SK-N-SH (cell line): Measurements from ENCODE around the gene RPS27L.

Source experiments
- CHD2 ChIP-seq: fragments of 150-350 bp; IDR thresholded peaks from 2 replicates; pipeline ENCODE4 v1.6.1; 2018; ENCODE audit warnings: low read length; ENCODE audit not compliant: partially characterized antibody
- EP300 ChIP-seq, 2 experiments: IDR thresholded peaks; 2 replicates each; pipeline versions ENCODE4 v1.4.0 to v1.6.1; 2012; ENCODE audit warnings: borderline replicate concordance in 1 of 2, low read depth in 1 of 2, low read length in 1 of 2
- EZH2phosphoT487 ChIP-seq: fragments of 200-600 bp; sonication (generic); IDR thresholded peaks from 2 replicates; pipeline ENCODE4 v1.6.1; 2017; ENCODE audit warnings: low read depth, mixed run types, mild to moderate bottlenecking, antibody characterized with exemption, moderate library complexity, borderline replicate concordance
- FOXJ3 ChIP-seq: sonication (generic); formaldehyde crosslinking; IDR thresholded peaks from 2 replicates; pipeline ENCODE4 v1.5.1; 2020; ENCODE audit warnings: mild to moderate bottlenecking, missing genetic modification reagents
- GATA2 ChIP-seq: sonication (generic); formaldehyde crosslinking; IDR thresholded peaks from 2 replicates; pipeline ENCODE4 v1.5.0; 2020; ENCODE audit warnings: mild to moderate bottlenecking, missing genetic modification reagents
- JUND ChIP-seq: IDR thresholded peaks from 2 replicates; pipeline ENCODE4 v1.4.0; 2012
- POLR2AphosphoS5 ChIP-seq: IDR thresholded peaks from 2 replicates; pipeline ENCODE4 v1.6.1; 2012; ENCODE audit warnings: low read depth, low read length
- REST ChIP-seq: IDR thresholded peaks from 2 replicates; pipeline ENCODE4 v1.6.1; 2012; ENCODE audit warnings: mild to moderate bottlenecking, low read depth, low read length, moderate library complexity
- RFX5 ChIP-seq: IDR thresholded peaks from 2 replicates; pipeline ENCODE4 v1.6.1; 2012; ENCODE audit warnings: mild to moderate bottlenecking, improper control_type of control experiment, low read length
- SIN3A ChIP-seq: IDR thresholded peaks from 2 replicates; pipeline ENCODE4 v1.6.1; 2012; ENCODE audit warnings: low read depth, mild to moderate bottlenecking, low read length, moderate library complexity, borderline replicate concordance
- SMC3 ChIP-seq: IDR thresholded peaks from 2 replicates; pipeline ENCODE4 v1.6.1; 2012; ENCODE audit warnings: low read depth, low read length, improper control_type of control experiment
- TAF1 ChIP-seq: IDR thresholded peaks from 2 replicates; pipeline ENCODE4 v1.6.1; 2012; ENCODE audit warnings: low read depth, mild to moderate bottlenecking, low read length, moderate library complexity, borderline replicate concordance
- TCF12 ChIP-seq: IDR thresholded peaks from 2 replicates; pipeline ENCODE4 v1.4.0; 2012
- TF ChIP-seq, protein P1 (sequence below): fragments of 200-600 bp; sonication (generic); IDR thresholded peaks from 2 replicates; pipeline ENCODE4 v1.6.1; 2017; ENCODE audit warnings: antibody characterized with exemption, mild to moderate bottlenecking, moderate library complexity

GRCh38 chr15:63166219-63166618 is 8.9 kb upstream of the RPS27L start:
- TF ChIP-seq CHD2 (no peak), SIN3A (no peak), EP300 (IDR thresholded peaks at IDR 0.05; ENCODE audit: borderline replicate concordance in 1 of 2, low read depth in 1 of 2, low read length in 1 of 2) (no peak), SMC3 (no peak), TCF12 (no peak), REST (no peak), GATA2 (CRISPR knock-in tag) (no peak), RFX5 (no peak), EZH2phosphoT487 (no peak), TAF1 (no peak), FOXJ3 (CRISPR knock-in tag) (no peak), POLR2AphosphoS5 (no peak), JUND (no peak)
- TF ChIP-seq, protein P1, sequence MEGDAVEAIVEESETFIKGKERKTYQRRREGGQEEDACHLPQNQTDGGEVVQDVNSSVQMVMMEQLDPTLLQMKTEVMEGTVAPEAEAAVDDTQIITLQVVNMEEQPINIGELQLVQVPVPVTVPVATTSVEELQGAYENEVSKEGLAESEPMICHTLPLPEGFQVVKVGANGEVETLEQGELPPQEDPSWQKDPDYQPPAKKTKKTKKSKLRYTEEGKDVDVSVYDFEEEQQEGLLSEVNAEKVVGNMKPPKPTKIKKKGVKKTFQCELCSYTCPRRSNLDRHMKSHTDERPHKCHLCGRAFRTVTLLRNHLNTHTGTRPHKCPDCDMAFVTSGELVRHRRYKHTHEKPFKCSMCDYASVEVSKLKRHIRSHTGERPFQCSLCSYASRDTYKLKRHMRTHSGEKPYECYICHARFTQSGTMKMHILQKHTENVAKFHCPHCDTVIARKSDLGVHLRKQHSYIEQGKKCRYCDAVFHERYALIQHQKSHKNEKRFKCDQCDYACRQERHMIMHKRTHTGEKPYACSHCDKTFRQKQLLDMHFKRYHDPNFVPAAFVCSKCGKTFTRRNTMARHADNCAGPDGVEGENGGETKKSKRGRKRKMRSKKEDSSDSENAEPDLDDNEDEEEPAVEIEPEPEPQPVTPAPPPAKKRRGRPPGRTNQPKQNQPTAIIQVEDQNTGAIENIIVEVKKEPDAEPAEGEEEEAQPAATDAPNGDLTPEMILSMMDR: no peak
